DMS79 treated with DMSO at 0.1 percent for 48 hours (cell line): Measurements from ENCODE around the gene SLC10A6.

Experiments used
- DNase-seq: peaks from one replicate; lab custom pipeline; 2025; lab: John Stamatoyannopoulos, UW

The SLC10A6 gene

GRCh38 chr4:86847571-86847970, 1.6 kb downstream of the SLC10A6 start:
- DNase-seq = no peak

GRCh38 chr4:86846921-86847320, 2.3 kb downstream of the SLC10A6 start:
- no peak for DNase-seq

GRCh38 chr4:86845593-86845992, 3.6 kb downstream of the SLC10A6 start:
- no peak for DNase-seq

- no peak for DNase-seq
Measured at GRCh38 chr4:86841309-86841708, 7.9 kb downstream of the SLC10A6 start.

- DNase-seq = no peak
Measured at GRCh38 chr4:86840858-86841257, 8.3 kb downstream of the SLC10A6 start.

- DNase-seq = no peak
Measured at GRCh38 chr4:86837691-86838503, 11.3 kb downstream of the SLC10A6 start.

GRCh38 chr4:86835677-86836076, 13.5 kb downstream of the SLC10A6 start:
- DNase-seq = no peak

- no peak for DNase-seq
Measured at GRCh38 chr4:86834901-86835300, 14.3 kb downstream of the SLC10A6 start.

- DNase-seq = no peak
Measured at GRCh38 chr4:86833615-86834014, 15.6 kb downstream of the SLC10A6 start.

GRCh38 chr4:86831262-86832130, 17.7 kb downstream of the SLC10A6 start:
- DNase-seq = peak; percentile 32

- DNase-seq = no peak
Measured at GRCh38 chr4:86825511-86825910, 23.7 kb downstream of the SLC10A6 start.

GRCh38 chr4:86822136-86822535, 27.0 kb downstream of the SLC10A6 start:
- DNase-seq = no peak

GRCh38 chr4:86821151-86821550, 28.0 kb downstream of the SLC10A6 start:
- no peak for DNase-seq

GRCh38 chr4:86819561-86819960, 29.6 kb downstream of the SLC10A6 start:
- no peak for DNase-seq

- DNase-seq = no peak
Measured at GRCh38 chr4:86818841-86819240, 30.3 kb downstream of the SLC10A6 start.

GRCh38 chr4:86818211-86818610, 31.0 kb downstream of the SLC10A6 start:
- no peak for DNase-seq

- no peak for DNase-seq
Measured at GRCh38 chr4:86816501-86817273, 32.5 kb downstream of the SLC10A6 start.

- no peak for DNase-seq
Measured at GRCh38 chr4:86815653-86816052, 33.5 kb downstream of the SLC10A6 start.

GRCh38 chr4:86810847-86811246, 38.3 kb downstream of the SLC10A6 start:
- no peak for DNase-seq

- DNase-seq = no peak
Measured at GRCh38 chr4:86809809-86810208, 39.4 kb downstream of the SLC10A6 start.

- no peak for DNase-seq
Measured at GRCh38 chr4:86791126-86791525, 58.1 kb downstream of the SLC10A6 start.

GRCh38 chr4:86788826-86789225, 60.4 kb downstream of the SLC10A6 start:
- DNase-seq = no peak
